D341Med (cell line): ENCODE measurements around the gene DPYSL3.

Source experiments
- DNase-seq: peaks from one replicate; pipeline ENCODE4 v3.0.0; 2012; ENCODE audit warnings: low spot score

DPYSL3 gene

DNA sequence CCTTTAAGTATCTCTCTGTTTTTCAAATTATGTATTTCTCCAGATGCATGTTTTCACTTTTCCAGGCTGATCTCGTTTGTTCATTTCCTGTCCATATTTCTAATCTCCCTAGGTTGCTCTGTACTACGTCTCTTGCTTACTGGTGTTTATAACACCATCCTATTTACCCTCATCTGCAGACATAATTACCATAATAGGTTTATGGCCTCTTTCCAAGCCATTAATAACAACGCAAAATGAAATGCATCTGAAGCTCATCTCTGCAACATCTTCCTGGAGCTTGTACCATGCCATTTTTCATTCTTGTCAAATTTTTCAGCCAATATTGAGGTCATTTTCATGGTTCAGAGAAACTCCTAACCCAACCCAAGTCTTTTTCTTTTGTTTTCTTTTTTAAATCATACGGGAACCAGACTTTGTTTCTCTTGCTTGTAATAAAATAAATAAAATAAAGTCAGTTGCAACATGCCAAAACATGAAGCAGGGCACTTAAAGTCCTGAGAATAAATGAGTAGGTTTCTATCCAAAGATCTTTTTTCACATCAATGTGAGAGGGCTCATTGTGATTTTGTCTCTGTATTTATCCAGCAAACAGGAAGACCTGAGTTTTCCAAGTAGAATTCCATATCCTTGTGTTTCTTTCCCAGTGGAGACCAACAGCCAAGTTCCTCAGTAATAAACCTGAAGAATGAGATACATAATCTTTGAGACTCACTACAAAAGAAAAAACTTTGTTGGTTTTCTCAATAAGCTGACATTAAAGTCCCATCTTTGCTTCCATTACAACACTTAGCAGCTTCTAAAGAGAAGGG, 37.0 kb downstream of the DPYSL3 start:
- DNase-seq, result peak; percentile 35

DNA sequence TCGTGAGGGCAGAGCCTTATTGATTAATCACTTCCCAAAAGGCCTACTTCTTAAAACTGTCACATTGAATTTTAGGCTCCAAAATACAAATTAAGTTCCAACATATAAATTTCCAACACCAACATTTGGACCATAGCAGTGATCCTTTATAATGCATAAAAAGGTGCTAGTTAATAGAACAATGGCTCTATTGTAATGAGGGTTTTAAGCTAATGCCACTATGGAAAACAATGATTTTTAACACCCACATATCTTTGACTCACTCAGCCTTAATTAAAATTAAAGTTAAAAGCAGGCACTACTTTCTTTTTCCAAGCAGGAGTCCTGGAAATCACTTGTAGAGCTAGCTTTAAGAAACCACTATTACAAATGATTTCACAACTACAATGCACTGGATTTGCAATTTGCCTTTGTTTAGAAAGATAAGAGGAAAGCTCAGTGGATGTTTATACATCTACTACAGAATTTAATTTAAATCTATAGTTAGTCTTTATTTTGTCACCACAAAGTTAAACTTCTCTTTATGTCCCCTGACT, 41.8 kb downstream of the DPYSL3 start:
- DNase-seq, result no peak

DNA sequence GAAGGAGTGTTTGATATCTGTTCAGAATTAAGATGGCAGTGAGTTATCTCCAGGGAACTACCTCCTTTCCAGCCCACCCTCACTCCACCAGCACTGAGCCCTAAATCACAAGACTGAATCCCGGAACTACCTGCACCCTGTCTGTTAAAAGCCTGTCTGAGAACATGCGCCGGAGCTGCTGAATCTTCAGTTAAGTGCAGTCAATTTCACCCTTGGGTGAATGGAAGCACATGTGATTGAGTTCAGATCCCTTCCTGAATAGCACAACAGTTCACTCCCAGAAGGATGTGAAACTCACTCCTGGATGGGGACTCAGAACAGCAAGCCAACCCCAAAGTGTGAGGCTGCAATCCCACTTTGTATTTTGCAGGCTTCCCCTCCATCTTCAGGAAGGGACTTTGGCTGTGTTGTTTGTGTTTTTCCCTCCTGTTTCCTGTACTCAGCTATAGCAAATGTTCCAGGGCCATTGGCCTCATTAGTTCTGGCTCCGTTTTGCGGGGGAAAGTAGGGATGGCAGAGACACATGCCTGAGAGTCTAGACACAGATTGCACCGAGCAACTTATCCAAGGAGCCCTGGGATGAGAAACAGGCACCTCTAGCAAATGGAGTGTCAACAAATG, 43.4 kb downstream of the DPYSL3 start:
- no peak for DNase-seq

DNA sequence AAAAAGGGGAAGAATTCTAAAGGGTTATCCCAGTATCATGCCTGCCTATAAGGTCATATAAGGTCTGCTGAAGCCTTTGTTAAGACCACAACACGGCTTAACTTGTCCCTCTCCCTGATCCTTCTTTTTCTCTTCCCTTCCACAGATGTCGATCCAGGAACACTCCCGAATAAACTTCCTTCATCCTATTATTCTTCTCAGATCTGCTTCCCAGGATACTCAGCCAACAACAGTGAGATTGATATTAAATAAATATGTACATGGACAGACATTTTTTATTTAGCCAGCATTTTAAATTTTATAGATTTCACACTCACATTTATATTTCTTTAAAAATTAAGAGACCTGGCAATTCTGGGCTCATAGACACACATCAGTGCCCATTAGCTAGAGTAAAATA, 44.1 kb downstream of the DPYSL3 start:
- no peak for DNase-seq

DNA sequence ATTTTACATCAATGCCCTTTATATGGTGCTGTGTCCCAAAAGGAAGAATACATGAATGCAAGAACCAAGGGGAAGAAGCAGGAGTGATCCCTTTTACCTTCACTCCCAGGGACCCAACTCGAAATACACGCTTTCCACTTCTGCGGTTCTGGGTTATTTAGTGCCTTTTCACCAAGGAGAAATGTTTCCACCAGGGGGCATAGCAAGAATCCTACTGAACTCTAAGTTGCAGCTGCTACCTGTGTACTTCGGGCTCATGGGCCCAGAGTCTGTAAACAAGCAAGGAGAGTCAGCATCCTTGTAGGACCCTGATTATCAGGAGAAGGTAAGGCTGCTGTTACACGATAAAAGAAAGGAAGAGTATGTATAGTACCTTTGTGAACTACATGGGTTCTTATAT, 45.7 kb downstream of the DPYSL3 start:
- DNase-seq, result peak; percentile 49

DNA sequence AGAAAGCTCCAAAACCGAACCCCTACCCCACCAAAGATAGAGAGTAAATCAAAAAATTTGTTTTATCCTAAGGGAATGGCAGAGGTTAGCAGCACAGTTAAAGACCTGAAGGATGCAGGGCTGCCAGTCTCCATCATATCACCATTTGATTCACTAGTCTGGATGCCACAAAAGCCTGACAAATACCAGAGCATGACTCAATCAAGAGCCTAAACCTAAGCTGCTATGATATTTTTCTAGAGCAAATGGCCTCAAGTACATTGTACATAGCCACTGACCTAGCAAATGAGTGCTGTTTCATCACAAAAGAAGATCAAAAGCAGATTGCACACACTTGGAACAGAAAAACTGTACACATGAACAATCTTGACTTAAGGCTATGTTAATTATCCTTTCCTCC, 48.0 kb downstream of the DPYSL3 start:
- no peak for DNase-seq

DNA sequence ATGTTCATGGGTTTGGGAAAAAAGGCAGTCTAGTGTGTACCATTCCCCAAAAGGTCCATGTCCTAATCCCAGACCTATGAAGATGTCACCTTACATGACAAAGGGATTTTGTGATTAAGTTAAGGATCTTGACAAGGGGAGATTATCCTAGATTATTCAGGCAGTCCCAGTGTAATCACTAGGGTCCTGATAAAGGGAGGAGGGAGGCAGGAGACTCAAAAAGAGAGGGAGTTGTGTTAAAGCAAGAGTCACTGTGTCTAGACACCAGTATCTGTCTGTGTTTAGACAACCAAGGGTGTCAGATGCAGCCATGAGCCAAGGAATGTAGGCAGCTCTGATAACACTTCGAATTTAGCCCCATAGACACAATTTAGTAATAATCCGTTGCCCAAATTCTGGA, 49.5 kb downstream of the DPYSL3 start:
- peak; percentile 36 for DNase-seq

DNA sequence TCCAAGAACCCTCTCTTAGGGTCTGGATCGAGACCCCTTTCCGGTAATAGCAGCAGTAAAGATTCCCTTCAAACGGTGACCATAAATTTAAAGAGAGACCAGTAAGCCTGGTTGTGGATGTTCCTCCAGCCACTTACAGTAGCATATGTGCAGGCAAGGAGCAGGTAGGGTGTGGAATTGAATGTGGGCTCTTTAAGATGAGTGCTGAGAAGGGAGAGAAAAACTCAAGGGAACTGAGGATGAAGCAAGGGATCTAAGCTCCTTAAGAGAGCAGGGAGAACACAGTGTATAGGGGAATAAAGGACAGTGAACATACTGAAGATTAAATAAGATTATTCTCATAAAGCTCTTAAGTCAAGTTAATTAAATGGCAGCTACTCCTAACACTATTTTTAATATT, 51.3 kb downstream of the DPYSL3 start:
- DNase-seq, result peak; percentile 54

DNA sequence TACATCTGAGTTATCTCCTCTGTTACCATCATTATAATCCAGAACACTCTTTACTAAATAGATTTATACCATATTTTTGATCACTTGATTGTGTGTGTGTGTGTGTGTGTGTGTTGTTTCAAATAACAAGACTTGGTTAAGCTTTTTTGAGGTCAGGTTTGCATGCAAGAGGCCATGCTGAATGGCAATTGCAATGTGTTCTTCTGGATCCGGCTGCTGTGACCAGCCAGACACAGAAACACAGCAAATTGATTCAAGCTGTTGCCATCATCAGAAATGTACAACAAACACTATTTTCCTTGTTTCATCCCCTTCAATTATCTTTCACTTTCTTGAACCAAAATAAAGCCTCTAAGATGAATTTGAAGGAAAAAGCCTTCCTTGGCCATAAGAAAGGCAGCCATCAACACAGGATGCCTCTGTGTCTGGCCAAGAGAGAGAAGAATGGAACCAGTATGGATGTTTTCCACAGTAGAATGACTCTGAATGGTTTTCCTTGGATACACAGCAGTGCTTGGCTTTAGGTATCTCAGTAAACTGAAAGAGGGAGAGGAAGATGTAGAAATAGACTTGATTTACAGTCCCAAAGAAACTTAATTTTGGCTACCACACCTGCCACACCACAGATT, 53.9 kb downstream of the DPYSL3 start:
- no peak for DNase-seq

DNA sequence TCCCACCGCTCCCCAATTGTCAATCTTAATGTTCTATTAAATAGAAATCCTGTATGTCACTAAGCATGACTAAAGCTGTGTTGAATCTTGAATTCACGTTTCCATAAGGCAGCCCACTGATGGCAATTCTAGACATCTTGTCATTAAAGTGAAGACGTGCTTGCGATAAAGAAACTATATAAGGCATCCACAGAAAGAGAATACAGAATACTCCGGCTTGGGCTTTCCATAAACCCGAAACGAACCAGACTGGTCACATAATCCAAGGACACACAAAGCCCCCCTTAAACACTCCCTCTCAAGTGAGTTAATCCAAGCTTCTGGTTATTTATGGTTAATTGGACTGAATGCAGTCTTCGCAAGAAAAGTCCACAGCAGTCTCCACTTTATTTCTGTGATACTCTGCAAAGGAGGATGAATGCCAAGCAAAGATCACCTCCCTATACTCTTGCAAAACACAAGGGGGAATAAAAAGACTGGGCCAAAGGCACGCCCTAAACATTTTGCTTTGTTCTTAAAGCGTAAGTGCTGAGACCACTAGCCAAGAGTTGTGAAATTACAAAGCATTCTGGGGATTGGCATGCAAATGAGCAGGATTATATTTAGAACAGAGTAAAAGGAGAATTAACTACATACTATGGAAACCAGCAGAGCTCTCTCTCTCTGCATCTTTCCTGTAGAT, 54.7 kb downstream of the DPYSL3 start:
- no peak for DNase-seq

DNA sequence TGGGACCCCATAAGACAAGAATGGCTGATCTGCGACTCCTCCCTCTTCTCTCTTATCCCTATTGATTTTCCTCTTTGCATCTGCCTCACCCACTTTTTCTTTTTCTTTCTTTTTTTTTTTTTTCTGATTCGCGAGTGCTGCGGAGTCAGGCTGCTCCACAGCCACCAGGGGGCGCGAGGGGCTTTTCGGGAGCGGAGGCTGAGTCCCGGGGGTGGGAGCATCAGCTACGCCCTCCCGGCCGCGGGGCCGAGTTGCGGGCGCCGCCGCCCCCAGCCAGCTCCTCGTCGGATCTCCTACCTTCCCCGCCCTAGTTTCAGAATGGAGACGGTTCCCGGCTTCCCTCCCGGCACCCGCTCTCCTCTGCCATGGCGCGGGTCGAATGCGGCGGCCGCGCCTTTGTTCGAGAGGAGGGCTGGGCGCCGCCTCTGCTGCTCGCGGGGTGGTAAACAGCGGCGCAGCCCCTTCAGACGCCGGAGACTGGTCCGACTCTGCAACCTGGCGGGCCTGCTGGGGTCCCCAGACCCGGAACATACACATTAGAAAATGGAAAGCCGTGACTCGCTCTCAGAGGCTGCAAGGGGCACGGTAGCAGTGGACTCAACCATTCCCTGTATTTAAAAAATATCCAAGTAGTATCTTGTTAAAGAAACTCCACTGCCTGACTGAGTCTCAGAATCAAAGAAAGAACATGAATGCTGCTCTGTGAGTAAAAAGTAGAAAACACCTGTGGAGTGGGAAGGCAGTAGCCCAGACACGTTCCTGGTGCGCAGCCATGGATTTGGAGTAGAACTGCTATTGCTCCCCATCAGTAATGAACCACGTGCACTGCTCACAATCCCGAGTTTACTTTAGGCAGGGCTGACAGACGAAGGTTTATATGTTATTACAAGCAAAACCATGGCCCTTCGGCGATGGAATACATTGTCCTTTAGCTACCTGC, 55.7 kb downstream of the DPYSL3 start:
- peak; percentile 88 for DNase-seq

DNA sequence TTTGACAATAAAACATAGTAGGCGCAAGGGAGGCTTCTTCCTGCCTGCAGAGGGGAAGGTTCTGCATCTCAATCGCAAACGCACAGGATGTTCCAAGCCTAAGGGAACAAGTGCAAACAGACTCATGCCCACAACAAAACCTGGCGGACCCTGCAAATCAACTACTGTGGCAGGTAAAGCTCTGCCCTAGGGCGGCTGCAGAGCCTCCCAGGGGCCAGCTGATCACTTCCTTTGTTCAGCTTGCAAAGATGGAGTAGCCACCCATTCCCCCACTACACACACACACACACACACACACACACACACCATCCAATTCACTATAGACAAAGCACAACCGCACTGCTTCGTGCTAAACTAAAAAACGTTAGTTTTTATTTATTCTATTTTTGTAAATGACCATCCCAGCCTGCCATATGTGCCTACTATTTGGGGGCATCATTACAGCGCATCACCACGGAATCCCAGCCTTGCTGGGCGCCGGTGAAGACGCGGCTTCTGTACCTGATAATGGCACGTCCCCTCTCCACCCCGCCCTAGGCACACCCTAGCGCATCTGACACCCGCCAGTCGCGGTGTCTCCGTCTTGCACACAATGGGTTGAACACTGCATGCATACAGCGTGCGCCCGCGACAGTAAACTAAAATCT, 57.6 kb downstream of the DPYSL3 start:
- no peak for DNase-seq

DNA sequence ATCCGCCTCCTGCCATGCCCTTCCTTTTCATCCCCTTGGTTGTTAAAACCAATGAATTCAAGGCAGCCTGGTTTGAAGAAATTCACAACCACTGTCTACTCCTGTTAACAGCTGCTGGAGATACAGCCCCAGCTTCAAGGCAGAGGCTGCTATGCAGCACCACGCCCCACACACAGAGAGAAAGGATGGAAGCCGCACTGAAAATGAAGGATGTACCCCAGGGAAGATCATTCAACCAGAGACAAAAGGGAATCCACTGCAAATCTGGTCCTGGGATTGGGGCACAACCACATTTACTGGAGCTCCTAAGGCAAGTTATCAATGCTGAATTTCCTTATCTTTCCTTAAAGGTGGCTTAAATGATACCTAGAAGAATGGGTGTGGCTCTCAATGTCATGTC, 58.7 kb downstream of the DPYSL3 start:
- DNase-seq, result no peak

DNA sequence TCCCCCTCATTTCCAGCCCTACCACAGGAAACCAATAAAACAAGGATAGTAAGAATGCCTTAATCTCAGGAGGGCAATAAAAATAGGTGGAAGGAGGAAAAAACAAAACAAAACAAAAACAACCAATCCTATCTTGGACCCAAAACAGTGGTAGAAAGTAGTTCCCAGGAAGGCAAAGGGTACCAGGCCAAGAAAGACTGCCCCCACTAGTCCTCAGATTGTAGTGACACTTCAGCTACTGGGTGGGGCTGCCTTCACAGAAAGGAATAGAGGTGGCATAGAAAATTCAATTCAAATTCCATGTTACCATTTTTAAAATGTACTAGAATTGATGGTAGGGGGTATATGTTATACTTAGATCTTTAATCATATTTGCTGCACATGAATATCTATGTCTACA, 59.3 kb downstream of the DPYSL3 start:
- no peak for DNase-seq

DNA sequence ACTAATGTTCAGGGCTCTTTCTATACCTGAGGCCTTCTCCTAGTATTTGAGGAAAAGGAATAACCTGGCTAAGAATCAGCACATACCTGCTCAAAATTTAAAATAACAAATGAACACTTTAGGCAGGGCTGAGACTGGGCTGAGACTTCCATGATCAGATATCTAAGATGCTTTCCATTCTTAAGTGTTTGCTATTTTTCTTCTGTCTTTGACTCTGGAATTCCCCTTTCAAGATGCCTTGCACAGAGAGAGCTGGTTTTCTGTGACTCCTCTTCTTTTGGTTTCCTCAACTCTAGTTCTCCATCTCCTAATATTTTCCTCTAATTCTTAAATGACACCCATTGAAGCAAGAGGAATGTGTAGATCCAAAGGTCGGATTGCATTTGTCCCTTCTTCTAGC, 61.1 kb downstream of the DPYSL3 start:
- no peak for DNase-seq

DNA sequence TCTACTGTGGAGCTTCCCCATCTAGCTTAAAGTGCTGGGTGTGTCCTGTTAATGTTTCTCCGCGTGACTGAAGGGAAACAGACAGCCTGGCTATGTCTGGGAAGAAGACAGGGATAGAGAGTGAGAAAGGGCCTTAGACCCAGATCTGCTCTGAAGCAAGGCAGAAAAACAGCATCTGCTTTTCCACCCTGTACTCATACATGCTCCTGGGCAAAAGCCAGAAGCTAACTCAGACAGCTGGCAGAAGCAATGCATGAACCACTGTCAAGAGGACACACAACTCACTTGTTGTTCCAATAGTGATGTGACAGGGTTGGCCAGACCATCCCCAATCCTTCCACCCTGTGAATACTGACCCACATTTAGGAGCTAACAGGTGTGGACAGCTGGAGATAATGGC, 63.3 kb downstream of the DPYSL3 start:
- no peak for DNase-seq

DNA sequence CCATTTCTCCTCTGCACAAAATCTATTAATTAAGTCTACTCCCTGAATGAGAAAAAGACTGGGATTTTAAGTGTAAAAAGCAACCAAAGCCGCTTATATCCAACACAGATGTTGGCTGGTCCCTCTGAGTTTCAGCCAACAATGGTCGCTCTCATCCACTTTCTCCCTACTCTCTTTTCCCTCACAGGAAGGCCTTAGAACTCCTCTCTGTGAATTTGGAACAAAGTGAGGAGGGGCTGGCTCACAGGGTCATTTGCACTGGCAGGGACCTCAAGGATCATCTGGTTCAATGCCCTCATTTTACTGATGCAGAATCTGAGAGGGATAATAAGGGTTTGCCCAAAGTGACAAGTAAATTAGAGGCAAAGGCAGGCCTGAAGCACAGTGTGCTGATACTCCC, 64.0 kb downstream of the DPYSL3 start:
- DNase-seq, result no peak

DNA sequence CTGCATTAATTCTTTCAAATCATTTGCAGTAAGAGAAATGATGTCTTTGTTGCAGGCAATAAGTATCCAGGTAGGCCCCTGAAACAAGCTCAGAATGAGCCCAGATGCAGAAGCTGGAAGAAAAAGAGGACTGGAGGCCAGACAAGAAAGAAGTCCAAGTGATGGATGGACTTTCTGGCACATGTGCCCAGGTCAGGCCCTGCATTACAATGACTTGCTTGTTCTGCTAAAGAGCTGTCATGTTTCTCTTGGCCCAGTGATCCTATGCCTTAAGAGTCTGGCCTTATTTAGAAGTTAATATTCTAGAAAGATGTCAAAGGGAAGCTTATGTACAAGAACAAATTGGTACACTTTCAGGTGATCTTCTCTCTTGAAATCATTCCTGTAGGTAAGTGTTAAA, 64.8 kb downstream of the DPYSL3 start:
- no peak for DNase-seq

DNA sequence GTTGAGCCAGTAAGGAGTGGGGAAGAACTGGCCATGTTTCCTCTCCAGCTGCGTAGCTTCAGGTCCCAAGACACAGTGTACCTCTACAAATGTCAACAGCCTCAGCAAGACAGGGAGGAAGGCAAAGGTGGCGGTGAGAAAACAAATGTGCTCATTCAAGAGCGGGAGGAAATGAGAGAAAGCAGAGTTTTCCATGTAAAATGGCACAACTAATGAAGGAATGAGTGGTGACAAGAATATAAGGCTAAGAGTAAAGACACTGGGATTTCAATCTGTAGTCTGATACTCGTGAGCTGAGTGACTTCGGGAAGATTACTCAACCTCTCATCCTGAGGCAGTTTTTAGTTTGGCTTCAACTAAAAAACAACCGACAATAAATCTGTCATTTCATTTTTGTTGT, 67.6 kb downstream of the DPYSL3 start:
- no peak for DNase-seq

DNA sequence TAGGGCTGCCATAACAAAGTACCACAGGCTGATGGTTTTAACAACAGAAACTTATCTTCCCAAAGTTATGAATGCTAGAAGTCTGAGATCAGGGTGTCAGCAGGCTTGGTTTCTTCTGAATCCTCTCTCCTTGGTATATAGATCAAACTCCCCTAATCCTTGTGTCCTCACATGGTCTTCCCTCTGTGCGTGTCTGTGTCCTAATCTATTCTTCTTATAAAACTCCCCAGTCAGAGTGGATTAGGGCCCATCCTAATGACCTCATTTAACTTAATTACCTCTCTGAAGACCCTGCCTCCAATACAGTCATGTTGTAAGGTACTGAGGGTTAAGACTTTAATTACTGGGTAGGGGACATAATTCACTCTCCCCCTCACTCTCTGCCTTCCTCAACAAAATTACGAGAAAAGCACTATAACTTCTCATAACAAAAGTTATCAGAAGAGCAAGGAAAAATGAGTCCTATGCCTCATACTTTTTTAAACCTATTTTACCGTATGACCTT, 68.6 kb downstream of the DPYSL3 start:
- DNase-seq, result no peak

DNA sequence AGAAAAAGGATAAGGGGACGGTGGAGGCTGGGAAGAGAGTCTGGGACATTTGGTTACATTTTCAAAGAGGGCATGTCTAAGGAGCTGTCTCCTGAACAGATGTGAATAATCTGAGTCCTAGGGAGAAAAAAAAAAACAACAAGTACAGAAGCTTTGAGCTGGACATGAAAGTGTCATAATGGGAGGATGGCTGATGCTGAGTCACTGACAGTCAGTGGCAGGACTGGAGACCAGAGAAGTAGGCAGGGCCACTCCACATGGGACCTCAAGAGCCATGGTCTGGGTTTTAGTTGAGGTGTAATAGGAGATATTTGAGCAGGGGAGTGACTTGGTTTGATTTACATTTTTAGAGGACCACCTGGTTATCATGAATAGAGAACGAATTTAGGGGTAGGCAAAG, 70.6 kb downstream of the DPYSL3 start:
- DNase-seq, result no peak
